DOHH2 (cell line): ENCODE results near the gene PPM1F.

Experiments used
- CTCF ChIP-seq: fragments of 200-600 bp; sonication (generic); IDR thresholded peaks from one replicate; pipeline ENCODE4 v1.5.1; 2014; ENCODE audit warnings: antibody characterized with exemption, mild to moderate bottlenecking, low read depth, low read length; ENCODE audit not compliant: poor library complexity, severe bottlenecking
- EZH2phosphoT487 ChIP-seq: fragments of 200-600 bp; sonication (generic); IDR thresholded peaks from 2 replicates; pipeline ENCODE4 v1.6.1; 2017; ENCODE audit warnings: borderline replicate concordance, mild to moderate bottlenecking, antibody characterized with exemption, low read length, moderate library complexity, mixed read lengths

- TF ChIP-seq CTCF (no peak), EZH2phosphoT487 (no peak)
Measured at GRCh38 chr22:21936151-21936775, 16.4 kb downstream of the PPM1F start.
